PC-3 (cell line): ENCODE data around the gene TIPRL. TPM values are rescaled to one million over a fixed set of nuclear protein-coding genes. Genes with fewer than 3 reads are reported as not detected.
A peak's percentile ranks its signal among the peaks of the same experiment; 100 is the strongest.

Source experiments
- ATAC-seq: fragments of 200-7000 bp; cut with Tn5 transposase; 2 replicates; pipeline ENCODE4 v1.9.1; 2020; ENCODE audit warnings: mild to moderate bottlenecking, moderate library complexity
- BruUV-seq: library from RNA; stranded (reverse); fragments of 400-500 nt; replicated peaks from 2 replicates; lab custom pipeline; 2021; lab: Mats Ljungman, UMichigan
- CTCF ChIA-PET: fragments of 300-600 bp; sonication (Branson Sonifier 250); formaldehyde crosslinking; loops from one replicate; lab custom pipeline; 2022; ENCODE audit warnings: antibody characterized with exemption; lab: Charles Lee
- POLR2A ChIA-PET: fragments of 300-600 bp; sonication (Branson Sonifier 250); formaldehyde crosslinking; loops from one replicate; lab custom pipeline; 2022; ENCODE audit warnings: antibody characterized with exemption; ENCODE audit not compliant: unreplicated experiment; lab: Charles Lee
- DNase-seq: peaks from one replicate; pipeline ENCODE4 v3.0.0-alpha.2; 2015
- H2AFZ ChIP-seq: fragments of 300-600 bp; sonication (generic); 2 replicates; pipeline ENCODE4 v1.6.0; 2016; ENCODE audit warnings: antibody characterized with exemption, low read length
- H3F3A ChIP-seq: fragments of 300-600 bp; sonication (generic); one replicate; pipeline ENCODE4 v1.6.0; 2017; ENCODE audit warnings: antibody characterized with exemption, low read length, control low read depth, mild to moderate bottlenecking; ENCODE audit not compliant: unreplicated experiment
- H3K27ac ChIP-seq: fragments of 300-600 bp; sonication (generic); 2 replicates; pipeline ENCODE4 v1.5.1; 2016; ENCODE audit warnings: mild to moderate bottlenecking, low read length
- H3K27me3 ChIP-seq: fragments of 300-600 bp; sonication (generic); 2 replicates; pipeline ENCODE4 v1.6.1; 2016; ENCODE audit warnings: low read length, mixed read lengths
- H3K36me3 ChIP-seq: fragments of 300-600 bp; sonication (generic); 2 replicates; pipeline ENCODE4 v1.6.1; 2016; ENCODE audit warnings: low read depth, mixed run types, low read length, mixed read lengths
- H3K4me1 ChIP-seq: fragments of 300-600 bp; sonication (generic); 2 replicates; pipeline ENCODE4 v1.5.1; 2016; ENCODE audit warnings: low read length; ENCODE audit not compliant: insufficient read depth
- H3K4me2 ChIP-seq: fragments of 300-600 bp; sonication (generic); 2 replicates; pipeline ENCODE4 v1.6.0; 2016; ENCODE audit warnings: low read length
- H3K4me3 ChIP-seq: fragments of 300-600 bp; sonication (generic); 2 replicates; pipeline ENCODE4 v1.5.1; 2016; ENCODE audit warnings: mild to moderate bottlenecking, low read length, mixed read lengths
- H3K79me2 ChIP-seq: fragments of 300-600 bp; sonication (generic); 2 replicates; pipeline ENCODE4 v1.6.1; 2017; ENCODE audit warnings: low read length, mixed read lengths
- H3K9ac ChIP-seq: fragments of 300-600 bp; sonication (generic); 2 replicates; pipeline ENCODE4 v1.6.0; 2016; ENCODE audit warnings: mild to moderate bottlenecking, low read length
- H3K9me2 ChIP-seq: fragments of 300-600 bp; sonication (generic); replicated peaks from 2 replicates; pipeline ENCODE4 v1.6.1; 2016; ENCODE audit warnings: mixed run types, low read length, mixed read lengths
- H3K9me3 ChIP-seq: fragments of 300-600 bp; sonication (generic); 2 replicates; pipeline ENCODE4 v1.6.1; 2016; ENCODE audit warnings: low read length, mixed read lengths
- H4K20me1 ChIP-seq: fragments of 300-600 bp; sonication (generic); 2 replicates; pipeline ENCODE4 v1.6.1; 2016; ENCODE audit warnings: low read length, mixed read lengths
- EZH2 ChIP-seq: fragments of 300-600 bp; sonication (generic); IDR thresholded peaks from one replicate; pipeline ENCODE4 v1.6.1; 2017; ENCODE audit warnings: antibody characterized with exemption, mild to moderate bottlenecking, low read length; ENCODE audit not compliant: unreplicated experiment
- EZH2phosphoT487 ChIP-seq: fragments of 300-600 bp; sonication (generic); IDR thresholded peaks from 2 replicates; pipeline ENCODE4 v1.6.1; 2018; ENCODE audit warnings: mild to moderate bottlenecking, antibody characterized with exemption, low read length, borderline replicate concordance
- intact Hi-C: fragments of 100-400 bp; cut with micrococcal nuclease; formaldehyde crosslinking; loops from 2 replicates; pipeline ENCODE4 v1.9.0; 2023
- total RNA-seq: library from RNA; depleted of rRNA; stranded (reverse); fragments of >200 nt; gene quantifications from 2 replicates; pipeline ENCODE4 v1.2.3, GENCODE V29; 2014
- TF ChIP-seq, protein P1 (sequence below): fragments of 300-600 bp; sonication (generic); conservative IDR thresholded peaks from 2 replicates; pipeline ENCODE4 v1.5.1; 2017; ENCODE audit warnings: antibody characterized with exemption, low read depth, mild to moderate bottlenecking, low read length

The TIPRL gene
- total RNA-seq, 1 experiment from 2014 or later = 50.1 TPM

DNA sequence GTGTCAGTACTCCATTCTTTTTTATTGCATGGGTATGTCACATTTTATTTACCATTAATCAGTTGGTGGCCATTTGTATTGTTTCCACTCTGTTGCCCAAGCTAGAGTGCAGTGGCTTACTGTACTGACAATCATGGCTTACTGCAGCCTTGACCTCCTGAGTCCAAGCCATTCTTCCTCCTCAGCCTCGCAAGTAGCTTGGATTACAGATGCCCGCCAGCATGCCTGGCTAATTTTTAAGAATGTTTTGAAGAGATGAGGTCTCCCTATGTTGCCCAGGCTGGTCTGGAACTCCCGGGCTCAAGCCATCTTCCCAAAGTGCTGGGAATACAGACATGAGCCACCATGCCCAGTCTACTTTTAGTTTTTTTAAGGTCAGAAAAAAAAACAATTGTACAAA is 46.2 kb downstream of the TIPRL start:
- peaks cover 12% of the 10 kb centered on the region for H3K36me3 ChIP-seq
- CTCF ChIA-PET = interaction anchor here (0.6 to 2.3 kb wide), 3 partner anchors 10 to 334 kb away, joined by 3 to 5 read pairs (median 3); no protein-coding TSS in a partner anchor
- H3K9ac ChIP-seq = peak overlapping the region; percentile 90; the same call in 1 of the 2 replicates
- POLR2A ChIA-PET = no interaction called here
- TF ChIP-seq EZH2phosphoT487 (no peak), EZH2 (no peak)
- TF ChIP-seq, protein P1, sequence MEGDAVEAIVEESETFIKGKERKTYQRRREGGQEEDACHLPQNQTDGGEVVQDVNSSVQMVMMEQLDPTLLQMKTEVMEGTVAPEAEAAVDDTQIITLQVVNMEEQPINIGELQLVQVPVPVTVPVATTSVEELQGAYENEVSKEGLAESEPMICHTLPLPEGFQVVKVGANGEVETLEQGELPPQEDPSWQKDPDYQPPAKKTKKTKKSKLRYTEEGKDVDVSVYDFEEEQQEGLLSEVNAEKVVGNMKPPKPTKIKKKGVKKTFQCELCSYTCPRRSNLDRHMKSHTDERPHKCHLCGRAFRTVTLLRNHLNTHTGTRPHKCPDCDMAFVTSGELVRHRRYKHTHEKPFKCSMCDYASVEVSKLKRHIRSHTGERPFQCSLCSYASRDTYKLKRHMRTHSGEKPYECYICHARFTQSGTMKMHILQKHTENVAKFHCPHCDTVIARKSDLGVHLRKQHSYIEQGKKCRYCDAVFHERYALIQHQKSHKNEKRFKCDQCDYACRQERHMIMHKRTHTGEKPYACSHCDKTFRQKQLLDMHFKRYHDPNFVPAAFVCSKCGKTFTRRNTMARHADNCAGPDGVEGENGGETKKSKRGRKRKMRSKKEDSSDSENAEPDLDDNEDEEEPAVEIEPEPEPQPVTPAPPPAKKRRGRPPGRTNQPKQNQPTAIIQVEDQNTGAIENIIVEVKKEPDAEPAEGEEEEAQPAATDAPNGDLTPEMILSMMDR = no peak
- H3K27ac ChIP-seq = no peak overlapping the region
- ATAC-seq (no peak), DNase-seq (no peak)
- peak overlapping the region; percentile 99 for H2AFZ ChIP-seq
- no peaks in the 10 kb centered on the region for H3K9me2 ChIP-seq
- peaks cover 6% of the 10 kb centered on the region; the same call in 1 of the 2 replicates for H4K20me1 ChIP-seq
- peak overlapping the region; percentile 97 for H3K4me2 ChIP-seq
- no peaks in the 10 kb centered on the region for H3K9me3 ChIP-seq
- no TSS peak for BruUV-seq
- peaks cover 42% of the 10 kb centered on the region for H3K79me2 ChIP-seq
- H3K4me1 ChIP-seq = peaks cover 49% of the 10 kb centered on the region
- no peaks in the 10 kb centered on the region for H3K27me3 ChIP-seq
- H3K4me3 ChIP-seq = peak overlapping the region; percentile 89; the same call in 1 of the 2 replicates
- intact Hi-C loops = loop anchor here (5.0 kb wide), 2 partner anchors 62 to 508 kb away; no protein-coding TSS in a partner anchor
- H3F3A ChIP-seq = peaks cover 7% of the 10 kb centered on the region

GRCh38 chr1:168225476-168226190 is 46.9 kb downstream of the TIPRL start, which contains the start of gene SFT2D2:
TSS of gene SFT2D2 (plus strand) at chr1:168226004. CDS start at chr1:168226080, 76 bp downstream.
- TSS peak; percentile 96 for BruUV-seq

More at GRCh38 chr1:168225476-168226190, 46.9 kb downstream of the TIPRL start, which contains the start of gene SFT2D2:
- Histone ChIP-seq H3K27ac (peak within 1 kb of the TSS; percentile 51), H3K36me3 (peaks cover 12% of the 10 kb centered on the region), H3K79me2 (peaks cover 48% of the 10 kb centered on the region), H3K9me3 (no peaks in the 10 kb centered on the region), H3F3A (peaks cover 7% of the 10 kb centered on the region), H3K9ac (peak within 1 kb of the TSS; percentile 90), H3K4me1 (peaks cover 55% of the 10 kb centered on the region), H4K20me1 (peaks cover 6% of the 10 kb centered on the region; the same call in 1 of the 2 replicates), H3K4me3 (peak within 1 kb of the TSS; percentile 89), H2AFZ (peak within 1 kb of the TSS; percentile 99), H3K9me2 (no peaks in the 10 kb centered on the region), H3K27me3 (no peaks in the 10 kb centered on the region), H3K4me2 (peak within 1 kb of the TSS; percentile 97)
- DNase-seq (peak; percentile 85), ATAC-seq (peak; percentile 91)
- intact Hi-C loops = loop anchor here (2.0 to 5.0 kb wide), 3 partner anchors 47 to 508 kb away; partner anchors contain the start of gene TIPRL
- TF ChIP-seq EZH2phosphoT487 (no peak), EZH2 (no peak)
- TF ChIP-seq, protein P1 = no peak
- ChIA-PET POLR2A (interaction anchor here (0.6 to 0.7 kb wide), 2 partner anchors 65 to 1315 kb away, joined by 3 to 7 read pairs; no protein-coding TSS in a partner anchor), CTCF (interaction anchor here (0.6 to 2.3 kb wide), 4 partner anchors 10 to 334 kb away, joined by 3 to 8 read pairs (median 4); no protein-coding TSS in a partner anchor)
